ENCODE results near the gene AGBL4. TPM values are rescaled to one million over a fixed set of nuclear protein-coding genes. Genes with fewer than 3 reads are reported as not detected.

The AGBL4 gene
- polyA plus RNA-seq, 4 donors, result 0.99 to 1.5 (median 1.0) TPM

- DNase-seq (ENCODE audit: low read depth in 4 of 4, low spot score in 2 of 4), result no peak
These were observed 823.0 kb downstream of the AGBL4 start for GRCh38 chr1:49200738-49201137.

- DNase-seq (ENCODE audit: low read depth in 4 of 4, low spot score in 2 of 4), result peak in 1 of 4 donors; percentile 8
These were observed 824.2 kb downstream of the AGBL4 start for GRCh38 chr1:49199564-49199963.

GRCh38 chr1:49197081-49197480, 826.7 kb downstream of the AGBL4 start:
- DNase-seq (ENCODE audit: low read depth in 4 of 4, low spot score in 2 of 4), result no peak

GRCh38 chr1:49190138-49190537, 833.6 kb downstream of the AGBL4 start:
- no peak for DNase-seq (ENCODE audit: low read depth in 4 of 4, low spot score in 2 of 4)

DNA sequence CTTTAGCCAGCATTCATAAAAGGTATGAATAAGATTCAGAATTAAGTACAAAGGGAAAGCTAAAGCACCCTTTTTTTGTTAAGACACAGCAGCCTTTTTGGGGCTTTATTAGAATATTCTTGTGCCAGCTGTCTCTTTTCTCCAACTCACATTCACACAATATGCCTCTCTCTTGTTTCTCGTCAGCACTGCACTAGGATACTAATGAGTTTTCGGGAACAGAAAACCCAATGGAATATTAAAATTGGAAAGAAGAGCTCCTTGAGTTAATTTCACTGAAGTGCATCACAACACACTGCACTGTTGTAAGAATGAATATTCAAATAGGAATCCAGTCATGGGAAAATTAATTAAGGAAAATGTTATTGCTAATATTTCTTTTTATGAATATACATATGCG, 836.7 kb downstream of the AGBL4 start:
- DNase-seq (ENCODE audit: low read depth in 4 of 4, low spot score in 2 of 4), result no peak

GRCh38 chr1:49185450-49185980, 838.2 kb downstream of the AGBL4 start:
- no peak for DNase-seq (ENCODE audit: low read depth in 4 of 4, low spot score in 2 of 4)

DNA sequence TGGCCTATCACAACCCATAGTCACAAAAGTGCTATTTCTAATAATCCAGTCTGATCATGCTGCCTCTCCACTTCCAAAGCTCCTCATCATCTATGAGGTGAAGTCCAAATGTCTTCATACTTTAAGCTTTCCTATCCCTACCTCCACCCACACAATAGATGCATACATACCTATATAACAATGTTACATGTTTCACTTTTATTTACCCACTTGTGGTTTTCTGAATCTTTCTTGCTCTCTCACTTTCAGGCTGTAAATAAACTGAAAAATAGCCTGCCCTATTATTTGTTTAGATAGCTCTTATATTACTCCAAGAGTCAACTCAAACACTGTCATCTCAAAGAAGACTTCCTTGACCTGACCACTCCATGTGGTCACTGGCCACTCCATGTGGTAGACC, 840.3 kb downstream of the AGBL4 start:
- DNase-seq (ENCODE audit: low read depth in 4 of 4, low spot score in 2 of 4), result no peak

GRCh38 chr1:49181033-49181432, 842.7 kb downstream of the AGBL4 start:
- no peak for DNase-seq (ENCODE audit: low read depth in 4 of 4, low spot score in 2 of 4)

- DNase-seq (ENCODE audit: low read depth in 4 of 4, low spot score in 2 of 4), result no peak
These were observed 851.7 kb downstream of the AGBL4 start for GRCh38 chr1:49171941-49172593.

DNA sequence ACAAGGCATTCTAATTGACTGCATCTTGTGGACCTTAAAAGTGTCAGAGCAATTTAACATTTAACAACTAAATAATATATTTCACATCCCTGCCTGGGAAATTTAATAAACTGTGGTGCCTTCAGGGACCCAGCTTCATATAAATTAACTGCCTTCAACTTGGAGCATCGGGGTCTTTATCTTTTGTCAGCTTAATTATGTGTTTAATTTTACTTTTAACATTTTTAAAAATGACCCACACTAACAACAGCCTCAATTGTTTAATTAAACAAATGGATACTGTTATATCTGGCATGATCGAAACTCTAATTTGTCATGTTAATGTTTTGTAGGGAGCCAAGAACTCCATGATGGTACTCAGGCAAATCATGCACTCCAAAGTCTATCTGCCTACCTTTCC, 857.7 kb downstream of the AGBL4 start:
- DNase-seq (ENCODE audit: low read depth in 4 of 4, low spot score in 2 of 4), result no peak

DNA sequence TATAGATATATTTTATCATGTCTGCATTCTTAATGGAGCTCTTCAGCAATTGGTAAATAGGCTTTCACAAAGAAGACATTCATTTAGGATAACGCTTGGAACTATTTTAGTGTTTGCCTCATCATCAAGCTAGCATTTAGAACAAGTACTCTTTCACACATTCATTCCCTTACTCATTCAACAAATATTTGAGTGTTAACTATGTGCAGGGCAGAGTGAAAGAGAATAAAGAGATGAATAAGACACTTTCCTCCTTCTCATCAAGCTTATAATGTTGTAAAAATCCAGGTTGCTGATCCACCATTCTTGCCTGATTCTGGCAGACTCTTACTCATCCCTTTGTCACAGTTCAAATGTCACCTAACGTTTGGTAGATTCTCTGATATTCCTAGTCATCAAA, 860.7 kb downstream of the AGBL4 start:
- no peak for DNase-seq (ENCODE audit: low read depth in 4 of 4, low spot score in 2 of 4)

DNA sequence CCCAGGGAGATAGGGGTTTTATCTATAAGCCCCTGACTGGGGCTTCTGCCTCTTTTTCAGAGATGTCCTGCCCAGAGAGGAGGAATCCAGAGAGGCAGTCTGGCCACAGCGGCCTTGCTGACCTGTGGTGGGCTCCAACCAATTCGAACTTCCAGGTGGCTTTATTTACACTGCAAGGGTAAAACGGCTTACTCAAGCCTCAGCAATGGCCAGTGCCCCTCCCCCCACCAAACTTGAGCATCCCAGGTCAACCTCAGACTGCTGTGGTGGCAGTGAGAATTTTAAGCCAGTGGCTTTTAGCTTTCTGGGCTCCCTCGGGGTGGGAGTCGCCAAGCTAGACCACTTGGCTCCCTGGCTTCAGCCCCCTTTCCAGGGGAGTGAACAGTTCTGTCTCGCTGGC, 863.1 kb downstream of the AGBL4 start:
- no peak for DNase-seq (ENCODE audit: low read depth in 4 of 4, low spot score in 2 of 4)

GRCh38 chr1:49136738-49137251, 887.0 kb downstream of the AGBL4 start:
- no peak for DNase-seq (ENCODE audit: low read depth in 4 of 4, low spot score in 2 of 4)

DNA sequence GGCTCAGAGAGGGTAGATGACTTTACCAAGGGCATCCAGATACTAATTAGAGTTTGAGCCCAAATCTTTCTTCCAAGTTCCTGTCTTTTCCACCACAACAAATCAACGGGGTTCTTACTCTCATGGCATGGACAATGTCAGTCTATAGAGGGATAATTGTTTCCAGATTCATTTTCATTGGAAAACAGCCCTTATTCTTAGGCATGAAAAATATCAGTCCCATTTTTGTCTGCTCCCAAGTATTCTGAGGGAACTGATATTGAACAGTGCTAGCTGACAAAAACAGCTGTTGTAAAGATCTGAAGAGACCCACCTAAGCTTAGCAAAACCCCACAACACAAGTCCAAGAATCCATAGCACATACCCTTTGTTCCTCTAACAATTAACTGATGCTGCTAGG, 898.0 kb downstream of the AGBL4 start:
- no peak for DNase-seq (ENCODE audit: low read depth in 4 of 4, low spot score in 2 of 4)

- DNase-seq (ENCODE audit: low read depth in 4 of 4, low spot score in 2 of 4), result no peak
These were observed 911.8 kb downstream of the AGBL4 start for GRCh38 chr1:49111931-49112330.

DNA sequence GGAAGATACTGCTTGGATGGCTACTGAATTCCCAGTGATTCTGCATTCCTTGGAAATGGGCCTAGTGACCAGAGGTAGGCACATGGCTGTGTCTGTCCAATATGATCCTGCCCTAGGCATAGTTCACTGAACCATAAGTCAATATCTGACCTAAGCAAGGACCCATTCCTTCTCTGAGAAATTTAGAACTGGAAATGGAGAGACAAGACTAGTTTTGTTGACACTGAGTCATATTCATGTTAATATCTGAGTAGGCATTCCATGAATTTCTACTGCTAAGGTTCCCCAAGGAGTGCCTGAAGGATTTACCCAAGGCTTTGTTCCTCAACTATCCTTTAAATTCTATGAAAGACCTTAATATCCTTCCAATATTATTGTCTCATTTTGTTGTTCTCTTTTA, 917.3 kb downstream of the AGBL4 start:
- no peak for DNase-seq (ENCODE audit: low read depth in 4 of 4, low spot score in 2 of 4)

- no peak for DNase-seq (ENCODE audit: low read depth in 4 of 4, low spot score in 2 of 4)
These were observed 919.2 kb downstream of the AGBL4 start for GRCh38 chr1:49104575-49104974.

- DNase-seq (ENCODE audit: low read depth in 4 of 4, low spot score in 2 of 4), result no peak
These were observed 921.0 kb downstream of the AGBL4 start for GRCh38 chr1:49102752-49103151.

- DNase-seq (ENCODE audit: low read depth in 4 of 4, low spot score in 2 of 4), result no peak
These were observed 924.9 kb downstream of the AGBL4 start for GRCh38 chr1:49098866-49099265.

GRCh38 chr1:49086327-49086726, 937.4 kb downstream of the AGBL4 start:
- no peak for DNase-seq (ENCODE audit: low read depth in 4 of 4, low spot score in 2 of 4)

DNA sequence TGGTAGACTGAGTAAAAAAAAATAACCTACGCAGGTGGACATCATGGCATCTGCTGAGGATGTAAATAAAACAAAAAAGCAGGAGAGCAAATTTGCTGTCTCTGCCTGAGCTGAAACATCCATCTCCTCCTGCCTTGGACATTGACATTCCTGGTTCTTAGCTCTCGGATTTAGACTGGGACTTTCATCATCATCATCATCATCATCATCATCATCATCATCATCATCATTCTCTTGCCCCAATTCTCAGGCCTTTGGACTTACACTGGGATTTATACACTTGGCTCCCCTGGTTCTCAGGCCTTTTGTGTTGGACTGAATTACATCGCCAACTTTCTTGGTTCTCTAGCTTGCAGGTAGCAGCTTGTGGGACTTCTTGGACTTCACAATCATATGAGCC, 938.7 kb downstream of the AGBL4 start:
- DNase-seq (ENCODE audit: low read depth in 4 of 4, low spot score in 2 of 4), result no peak

DNA sequence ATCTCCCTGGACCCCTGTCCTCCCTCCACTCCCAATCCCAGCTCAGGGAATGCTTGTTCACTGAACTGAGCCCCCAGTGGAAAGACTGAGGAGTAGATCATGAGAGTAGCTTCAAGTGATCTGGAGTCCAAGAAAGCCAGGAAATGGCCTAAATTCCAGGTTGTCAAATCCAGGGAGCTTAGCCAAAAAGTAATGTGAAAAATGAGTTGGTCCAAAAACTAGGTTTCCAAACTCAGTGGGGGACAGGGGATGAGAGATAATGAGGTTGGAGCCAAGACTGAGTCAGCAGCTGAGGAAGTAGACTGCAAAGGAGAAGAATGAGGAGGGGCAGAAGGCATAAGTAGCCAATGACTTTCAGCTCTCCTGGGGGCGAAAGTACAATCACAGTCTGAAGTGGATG, 963.0 kb downstream of the AGBL4 start:
- no peak for DNase-seq (ENCODE audit: low read depth in 4 of 4, low spot score in 2 of 4)

- DNase-seq (ENCODE audit: low read depth in 4 of 4, low spot score in 2 of 4), result no peak
These were observed 964.7 kb downstream of the AGBL4 start for GRCh38 chr1:49059087-49059486.

Measured in left renal cortex interstitium (tissue), 4 donors.